ENCODE results near the gene TMEM238L. TPM values are rescaled to one million over a fixed set of nuclear protein-coding genes. Genes with fewer than 3 reads are reported as not detected.

Gene TMEM238L
- total RNA-seq, 2 experiments from 2014 or later: not detected

- POLR2A ChIA-PET: no interaction called here
- no peaks in the 10 kb centered on the region for H3K36me3 Mint-ChIP-seq (ENCODE audit: low read depth)
Measured at GRCh38 chr17:10793256-10793655, 10.6 kb downstream of the TMEM238L start.

GRCh38 chr17:10792151-10792550, 11.7 kb downstream of the TMEM238L start:
- peak; percentile 87 for ATAC-seq
- POLR2A ChIA-PET: no interaction called here

More at GRCh38 chr17:10793256-10793655, 10.6 kb downstream of the TMEM238L start:
- no peak for TF ChIP-seq CTCF (IDR thresholded peaks at IDR 0.05)
- intact Hi-C loops (cut with micrococcal nuclease): no loop called here
- H3K9me3 Mint-ChIP-seq: no peaks in the 10 kb centered on the region
- no peak for DNase-seq
- H3K4me3 Mint-ChIP-seq: no peak overlapping the region
- no peak for ATAC-seq
- peaks cover 3% of the 10 kb centered on the region for H3K4me1 Mint-ChIP-seq (ENCODE audit: low read depth)
- no peak overlapping the region for H3K27ac Mint-ChIP-seq
- CTCF ChIA-PET: interaction anchor here (1.6 kb wide), 1 partner anchor 20 kb away, joined by 7 read pairs; no protein-coding TSS in a partner anchor
- no peaks in the 10 kb centered on the region for H3K27me3 Mint-ChIP-seq

GRCh38 chr17:10790491-10791401, 13.2 kb downstream of the TMEM238L start:
- intact Hi-C loops (cut with micrococcal nuclease): no loop called here
- H3K27me3 Mint-ChIP-seq: peaks cover 1% of the 10 kb centered on the region
- ATAC-seq: no peak
- peaks cover 3% of the 10 kb centered on the region for H3K4me1 Mint-ChIP-seq (ENCODE audit: low read depth)
- no peak overlapping the region for H3K4me3 Mint-ChIP-seq
- ChIA-PET POLR2A (interaction anchor here (0.6 kb wide), 1 partner anchor 915 kb away, joined by 3 read pairs; no protein-coding TSS in a partner anchor), CTCF (interaction anchor here (1.2 to 1.4 kb wide), 3 partner anchors 54 to 144 kb away, joined by 3 to 4 read pairs (median 4); no protein-coding TSS in a partner anchor)
- no peaks in the 10 kb centered on the region for H3K9me3 Mint-ChIP-seq
- no peak overlapping the region for H3K27ac Mint-ChIP-seq
- no peak for TF ChIP-seq CTCF (IDR thresholded peaks at IDR 0.05)
- no peak for DNase-seq
- H3K36me3 Mint-ChIP-seq (ENCODE audit: low read depth): no peaks in the 10 kb centered on the region

More at GRCh38 chr17:10792151-10792550, 11.7 kb downstream of the TMEM238L start:
- intact Hi-C loops (cut with micrococcal nuclease): no loop called here
- CTCF ChIA-PET: interaction anchor here (1.4 to 1.6 kb wide), 2 partner anchors 19 to 146 kb away, joined by 4 to 7 read pairs; no protein-coding TSS in a partner anchor
- no peak for TF ChIP-seq CTCF (IDR thresholded peaks at IDR 0.05)
- DNase-seq: peak; percentile 49
- Mint-ChIP-seq H3K36me3 (ENCODE audit: low read depth) (no peaks in the 10 kb centered on the region), H3K4me3 (no peak overlapping the region), H3K27me3 (peaks cover 1% of the 10 kb centered on the region), H3K4me1 (ENCODE audit: low read depth) (peaks cover 3% of the 10 kb centered on the region), H3K27ac (no peak overlapping the region), H3K9me3 (no peaks in the 10 kb centered on the region)

- Mint-ChIP-seq H3K4me3 (no peak overlapping the region), H3K27me3 (peaks cover 1% of the 10 kb centered on the region), H3K36me3 (ENCODE audit: low read depth) (no peaks in the 10 kb centered on the region), H3K9me3 (no peaks in the 10 kb centered on the region), H3K27ac (no peak overlapping the region), H3K4me1 (ENCODE audit: low read depth) (peaks cover 3% of the 10 kb centered on the region)
- POLR2A ChIA-PET: no interaction called here
- no peak for TF ChIP-seq CTCF (IDR thresholded peaks at IDR 0.05)
- ATAC-seq (no peak), DNase-seq (no peak)
- intact Hi-C loops (cut with micrococcal nuclease): no loop called here
- CTCF ChIA-PET: interaction anchor here (1.2 to 1.3 kb wide), 2 partner anchors 53 to 143 kb away, joined by 3 to 4 read pairs; no protein-coding TSS in a partner anchor
Measured at GRCh38 chr17:10789694-10790271, 14.1 kb downstream of the TMEM238L start.

All from activated CD8-positive, alpha-beta T cell treated with anti-CD3 and anti-CD28 coated beads for 36 hours (primary cell).